Fibroblast of pulmonary artery (primary cell): ENCODE measurements around the gene ZNF207.
"Not testable (repeated sequence)": the region's sequence is repeated elsewhere in the genome, so short reads cannot be mapped to it uniquely, and the experiment has no call there.

Source experiments
- DNase-seq: peaks from one replicate; pipeline ENCODE4 v3.0.0-alpha.2; 2010; ENCODE audit warnings: low read depth
- H3K4me3 ChIP-seq: replicated peaks from 2 replicates; pipeline ENCODE4 v1.5.1; 2011; ENCODE audit warnings: low read depth, mild to moderate bottlenecking, control low read depth, low read length, moderate library complexity
- CTCF ChIP-seq: IDR thresholded peaks from 2 replicates; pipeline ENCODE4 v1.5.1; 2011; ENCODE audit warnings: mild to moderate bottlenecking, control low read depth, low read length, inconsistent platforms; ENCODE audit errors: missing control alignments

ZNF207 gene

GRCh38 chr17:32385971-32386370 is 36.0 kb downstream of the ZNF207 start:
- TF ChIP-seq CTCF, result no peak
- no peak for DNase-seq
- no peak overlapping the region for H3K4me3 ChIP-seq

- TF ChIP-seq CTCF, result no peak
- DNase-seq, result no peak
- no peak overlapping the region for H3K4me3 ChIP-seq
Measured at GRCh38 chr17:32386844-32387243, 36.9 kb downstream of the ZNF207 start.

- not testable (repeated sequence) for DNase-seq, H3K4me3 ChIP-seq
Measured at GRCh38 chr17:32388128-32388527, 38.2 kb downstream of the ZNF207 start.

GRCh38 chr17:32388613-32389459 is 38.9 kb downstream of the ZNF207 start:
- DNase-seq, result peak; percentile 31
- TF ChIP-seq CTCF, result no peak
- no peak overlapping the region for H3K4me3 ChIP-seq

- no peak for DNase-seq
- TF ChIP-seq CTCF, result no peak
- H3K4me3 ChIP-seq, result no peak overlapping the region
Measured at GRCh38 chr17:32393904-32394303, 43.9 kb downstream of the ZNF207 start.

- DNase-seq, result no peak
- TF ChIP-seq CTCF, result no peak
- no peak overlapping the region for H3K4me3 ChIP-seq
Measured at GRCh38 chr17:32396343-32396742, 46.4 kb downstream of the ZNF207 start.

GRCh38 chr17:32398946-32399345 is 49.0 kb downstream of the ZNF207 start:
- DNase-seq, result no peak
- TF ChIP-seq CTCF, result no peak
- no peak overlapping the region for H3K4me3 ChIP-seq

- not testable (repeated sequence) for DNase-seq, H3K4me3 ChIP-seq
Measured at GRCh38 chr17:32410085-32410484, 60.1 kb downstream of the ZNF207 start.
